Skin of body (tissue), 2 donors: Measurements from ENCODE around the gene CD27. TPM values are rescaled to one million over a fixed set of nuclear protein-coding genes. Genes with fewer than 3 reads are reported as not detected.
A peak's percentile ranks its signal among the peaks of the same experiment; 100 is the strongest.
"Not testable (repeated sequence)": the region's sequence is repeated elsewhere in the genome, so short reads cannot be mapped to it uniquely, and the experiment has no call there.

Source experiments
- DNase-seq: peaks from one replicate; lab custom pipeline; 2025; lab: John Stamatoyannopoulos, UW
- total RNA-seq: library from RNA; depleted of rRNA; stranded (reverse); fragments of >200 nt; gene quantifications from one replicate; pipeline ENCODE4 v1.2.3, GENCODE V29; 2014

CD27 gene
- total RNA-seq, result 0.20 TPM

DNA sequence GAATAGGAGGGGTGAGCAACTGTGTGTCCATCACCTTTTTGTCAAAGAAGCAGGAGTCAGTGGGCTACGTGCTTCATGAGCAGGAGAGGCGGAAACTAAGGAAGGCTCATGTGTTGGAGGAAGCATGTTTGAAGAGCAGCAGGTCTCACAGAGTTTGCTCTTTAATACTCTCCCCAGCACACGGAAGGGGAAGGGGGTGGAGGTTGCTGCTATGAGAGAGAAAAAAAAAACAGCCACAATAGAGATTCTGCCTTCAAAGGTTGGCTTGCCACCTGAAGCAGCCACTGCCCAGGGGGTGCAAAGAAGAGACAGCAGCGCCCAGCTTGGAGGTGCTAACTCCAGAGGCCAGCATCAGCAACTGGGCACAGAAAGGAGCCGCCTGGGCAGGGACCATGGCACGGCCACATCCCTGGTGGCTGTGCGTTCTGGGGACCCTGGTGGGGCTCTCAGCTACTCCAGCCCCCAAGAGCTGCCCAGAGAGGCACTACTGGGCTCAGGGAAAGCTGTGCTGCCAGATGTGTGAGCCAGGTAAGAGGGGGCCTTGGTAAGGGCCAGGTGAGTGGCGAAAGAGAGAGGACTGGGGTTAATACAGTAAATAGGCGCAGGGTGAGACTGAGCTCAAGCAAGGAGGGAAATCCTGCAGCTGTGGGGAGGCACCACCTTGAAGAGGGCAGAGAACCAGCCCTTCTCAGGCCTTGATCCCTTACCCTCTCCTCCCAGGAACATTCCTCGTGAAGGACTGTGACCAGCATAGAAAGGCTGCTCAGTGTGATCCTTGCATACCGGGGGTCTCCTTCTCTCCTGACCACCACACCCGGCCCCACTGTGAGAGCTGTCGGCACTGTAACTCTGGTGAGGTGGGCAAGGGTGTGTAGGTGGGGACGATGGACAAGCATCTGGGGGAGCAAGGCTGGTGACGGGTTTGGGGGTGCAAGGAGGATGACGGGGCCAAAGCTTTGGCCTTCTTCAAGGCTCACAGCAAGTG, at the start of gene CD27:
TSS of gene CD27 (plus strand) at position 252 of the 985 bp plus-strand sequence. CDS start at position 393, 141 bp downstream.
- no peak for DNase-seq

DNA sequence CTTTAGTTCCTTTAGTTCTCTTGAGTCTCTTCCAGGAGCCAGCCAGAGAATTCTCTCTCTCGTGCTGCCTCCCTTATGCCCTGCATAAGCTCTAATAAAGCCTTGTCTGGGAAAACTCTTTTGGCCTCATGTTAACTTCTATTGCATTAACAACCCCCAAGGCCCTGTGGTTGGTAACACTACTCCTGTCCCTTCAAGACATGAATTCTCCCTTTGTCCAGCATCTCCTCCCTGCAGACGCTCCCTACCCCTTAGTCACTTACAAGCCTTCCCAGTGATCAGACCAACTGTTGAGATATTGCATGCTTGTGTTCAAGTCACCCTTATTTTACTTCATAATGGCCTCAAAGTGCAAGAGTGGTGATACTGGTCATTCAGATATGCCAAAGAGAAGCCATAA, 48.7 kb upstream of the CD27 start:
- DNase-seq, result no peak

DNA sequence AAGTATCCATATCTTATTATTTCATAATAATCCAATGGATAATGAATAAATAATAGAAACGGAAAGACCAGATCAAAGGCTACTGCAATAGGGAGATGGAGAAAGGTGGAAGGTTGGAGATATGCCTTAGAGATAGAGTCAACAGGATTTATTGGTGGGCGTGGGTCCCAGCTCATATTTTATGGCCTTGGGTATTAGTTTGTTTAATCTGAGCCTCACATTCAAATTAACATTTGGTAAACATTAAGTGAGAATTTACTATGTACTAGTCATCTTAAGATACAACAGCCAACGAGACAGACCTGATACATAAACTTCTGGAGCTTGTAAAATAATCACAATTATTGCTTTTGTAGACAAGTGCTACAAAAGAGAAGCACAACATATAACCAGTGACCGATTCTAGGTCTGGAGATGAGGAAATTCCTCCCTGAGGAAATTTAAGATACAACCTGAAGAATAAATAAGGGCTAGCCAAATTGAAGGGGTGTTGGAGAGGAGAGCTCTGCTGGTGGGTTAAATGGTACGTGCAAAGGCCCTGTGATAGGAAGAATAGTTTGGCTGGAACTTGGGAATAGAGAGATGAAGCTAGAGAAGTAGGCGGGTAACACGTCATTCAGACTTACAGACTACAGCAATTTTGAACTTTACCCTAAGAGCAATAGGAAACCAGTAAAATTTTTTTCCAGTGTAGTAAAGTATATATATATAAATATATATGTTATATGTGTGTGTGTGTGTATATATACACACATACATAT, 44.7 kb upstream of the CD27 start:
- no peak for DNase-seq

DNA sequence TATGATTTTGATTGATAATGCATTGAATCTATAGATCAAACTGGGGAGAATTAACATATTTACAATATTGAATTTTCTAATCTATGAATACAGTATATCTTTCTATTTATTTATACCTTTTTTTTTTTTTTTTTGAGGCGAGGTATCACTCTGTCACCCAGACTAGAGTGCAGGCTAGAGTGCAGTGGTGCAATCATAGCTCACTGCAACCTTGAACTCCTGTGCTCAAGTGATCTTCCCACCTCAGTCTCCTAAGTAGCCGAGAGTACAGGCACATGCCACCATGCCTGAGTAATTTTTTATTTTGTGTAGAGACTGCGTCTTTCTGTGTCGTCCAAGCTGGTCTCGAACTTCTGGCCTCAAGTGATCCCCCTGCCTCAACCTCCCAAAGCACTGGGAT, 40.4 kb upstream of the CD27 start:
- no peak for DNase-seq

DNA sequence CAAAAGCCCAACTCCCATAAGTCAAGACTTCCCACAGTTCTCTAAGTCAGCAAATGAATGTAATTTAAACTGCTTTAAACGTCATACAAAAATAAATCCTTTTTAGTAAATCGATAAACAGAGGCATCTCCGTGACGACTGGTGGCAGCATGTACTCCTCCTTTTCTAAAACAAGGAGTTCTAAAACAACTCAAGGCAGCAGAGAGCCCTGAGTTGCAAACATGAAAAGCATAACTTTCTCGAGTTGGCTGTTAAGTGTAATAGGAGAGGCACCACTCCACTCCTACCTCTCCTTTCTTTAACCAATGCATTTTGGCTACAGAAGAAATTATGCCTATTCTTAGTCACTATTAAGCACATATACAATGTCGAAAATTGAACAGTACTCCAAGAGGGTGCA, 38.8 kb upstream of the CD27 start:
- DNase-seq, result no peak

DNA sequence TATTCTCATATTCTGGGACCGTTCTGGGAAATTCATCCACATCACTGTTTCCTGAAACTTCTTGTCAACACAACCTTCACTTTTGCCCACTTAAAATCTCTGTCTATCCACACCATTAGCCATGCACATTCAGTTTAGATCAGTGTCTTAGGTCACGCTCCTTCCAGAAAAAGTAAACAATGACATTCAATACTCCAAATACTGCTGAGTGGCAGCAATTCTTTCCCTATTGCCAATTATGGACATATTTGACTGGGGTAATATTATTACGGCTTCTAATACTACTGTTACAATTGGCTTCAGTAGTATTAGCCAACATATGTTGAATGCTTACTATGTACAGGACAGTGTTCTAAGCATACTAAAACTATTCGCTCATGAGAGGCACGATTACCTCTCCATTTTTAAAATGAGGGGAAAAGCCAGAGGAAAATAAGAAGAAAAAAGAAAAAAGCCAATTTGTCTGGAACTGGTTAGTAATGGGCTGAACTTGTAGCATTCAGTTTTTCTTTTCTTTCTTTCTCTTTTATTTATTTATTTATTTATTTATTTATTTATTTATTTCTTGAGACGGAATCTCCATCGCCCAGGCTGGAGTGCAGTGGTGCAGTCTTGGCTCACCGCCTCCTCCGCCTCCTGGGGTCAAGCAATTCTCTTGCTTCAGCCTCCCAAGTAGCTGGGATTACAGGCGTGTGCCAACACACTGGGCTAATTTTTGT, 37.4 kb upstream of the CD27 start:
- DNase-seq, result no peak

DNA sequence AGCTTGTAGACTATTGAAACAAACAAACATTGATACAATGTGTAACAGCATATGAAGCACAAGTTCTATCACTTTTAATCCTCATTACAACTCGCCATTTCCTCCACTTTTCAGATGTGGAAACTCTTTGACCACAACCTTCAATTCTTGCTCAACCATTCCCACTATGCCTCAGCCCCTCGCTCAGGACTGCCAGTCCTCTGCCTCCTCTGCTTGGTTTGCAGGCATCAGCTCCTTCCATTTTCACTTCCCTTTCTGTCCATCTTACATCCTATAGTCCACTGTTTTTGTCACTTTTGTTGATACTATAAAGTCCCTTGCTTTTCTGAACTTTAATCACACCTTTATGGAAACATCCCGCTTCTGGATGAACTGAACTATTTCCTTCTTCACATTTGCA, 28.2 kb upstream of the CD27 start:
- no peak for DNase-seq

DNA sequence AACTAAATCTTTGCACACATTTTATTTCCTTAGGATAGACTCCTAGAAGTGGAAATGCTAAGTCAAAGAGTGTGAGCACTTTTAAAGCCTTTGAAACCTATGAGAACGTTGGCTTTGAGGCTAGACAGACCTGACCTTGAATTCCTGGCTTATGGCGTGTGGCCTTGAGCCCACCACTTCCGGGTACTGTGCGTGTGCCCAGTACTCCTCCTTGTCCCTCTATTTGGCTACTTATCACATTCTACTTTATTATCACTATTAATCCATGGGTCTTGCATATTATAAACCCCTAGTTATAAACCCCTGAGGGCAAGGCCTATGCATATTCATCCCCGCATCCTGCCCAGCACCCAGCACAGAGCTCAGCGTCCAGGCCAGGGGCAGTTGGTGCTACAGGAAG, 26.0 kb upstream of the CD27 start:
- no peak for DNase-seq

DNA sequence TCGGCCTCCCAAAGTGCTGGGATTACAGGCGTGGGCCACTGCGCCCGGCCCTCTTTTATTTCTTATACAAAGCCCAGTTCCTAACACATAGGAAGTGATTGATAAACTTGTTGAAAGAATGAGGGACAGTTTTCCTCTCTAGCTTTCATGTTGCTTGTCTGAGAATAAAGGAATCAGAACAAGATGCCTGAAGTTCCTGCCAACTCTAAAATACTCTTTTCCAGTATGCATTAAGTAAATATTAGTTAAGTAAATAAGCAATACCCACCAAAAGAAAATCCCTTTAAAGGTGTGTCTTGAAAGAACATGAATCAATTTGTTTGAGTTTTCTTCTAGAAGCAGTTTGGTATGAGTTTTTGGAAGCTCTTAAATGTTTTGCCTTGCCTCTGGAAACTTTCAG, 24.4 kb upstream of the CD27 start:
- DNase-seq, result no peak

DNA sequence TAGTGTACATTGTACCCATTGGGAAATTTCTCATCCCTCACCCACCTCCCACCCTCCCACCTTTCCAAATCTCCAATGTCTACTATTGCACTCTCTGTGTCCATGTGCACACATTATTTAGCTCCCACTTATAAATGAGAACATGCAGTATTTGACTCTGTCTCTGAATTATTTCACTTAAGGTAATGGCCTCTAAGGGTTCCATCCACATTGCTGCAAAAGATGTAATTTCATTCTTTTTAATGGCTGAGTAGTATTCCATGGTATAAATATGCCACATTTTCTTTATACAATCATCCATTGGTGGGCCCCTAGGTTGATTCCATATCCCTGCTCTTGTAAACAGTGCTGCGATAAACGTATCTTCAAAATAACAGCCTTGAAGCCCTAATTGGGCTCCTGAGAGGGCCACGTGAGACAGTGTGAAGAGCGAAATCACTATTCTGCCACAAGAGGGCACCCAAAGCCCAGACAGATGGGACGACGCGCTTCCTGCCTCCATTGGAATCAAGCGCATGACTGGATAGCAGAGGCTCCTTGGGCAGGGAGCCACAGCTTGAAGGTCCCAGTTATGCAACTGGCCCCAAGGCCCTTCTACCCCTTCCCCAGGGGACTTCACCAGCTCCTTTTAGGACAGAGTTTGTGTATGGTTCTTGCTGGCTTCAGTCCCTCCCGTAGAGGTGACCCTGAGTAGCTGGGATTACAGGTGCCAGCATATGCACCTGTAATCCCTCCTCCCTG, 21.3 kb upstream of the CD27 start:
- DNase-seq, result peak; percentile 88

DNA sequence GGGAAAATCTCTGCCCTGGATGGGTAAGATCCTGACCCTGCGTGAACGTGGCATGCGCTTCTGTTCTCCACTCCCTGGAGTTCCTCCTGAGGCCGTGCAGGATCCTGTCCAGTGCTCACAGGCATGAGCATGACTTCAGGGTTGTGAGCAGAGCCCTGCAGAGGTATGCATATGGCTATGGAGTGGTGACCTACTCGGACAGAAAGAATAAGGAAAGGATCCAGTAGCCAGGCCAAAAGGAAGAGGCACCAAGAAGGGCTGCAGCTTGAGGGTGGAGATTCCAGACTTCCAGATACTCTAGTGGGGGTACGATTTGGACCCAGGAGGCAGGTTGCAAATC, 20.8 kb upstream of the CD27 start:
- no peak for DNase-seq

DNA sequence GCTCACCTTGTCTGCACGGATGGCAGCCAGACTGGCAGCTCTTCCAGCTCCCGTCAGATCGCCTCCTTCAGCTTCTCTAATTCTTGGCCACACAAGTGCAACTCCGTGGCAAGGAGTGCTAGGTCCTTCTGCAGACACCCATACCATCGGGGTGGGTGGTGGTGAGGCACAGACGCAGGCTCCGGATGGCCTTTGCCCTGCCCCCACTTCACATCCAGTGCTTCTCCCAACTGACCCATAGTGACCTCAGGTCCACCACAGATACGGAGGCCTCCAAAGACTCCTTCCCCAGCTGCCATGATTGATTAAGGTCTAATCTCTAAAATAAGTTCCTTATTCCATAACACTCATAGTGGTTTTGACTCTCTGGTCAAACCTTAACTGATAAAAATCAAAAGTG, 19.9 kb upstream of the CD27 start:
- no peak for DNase-seq

DNA sequence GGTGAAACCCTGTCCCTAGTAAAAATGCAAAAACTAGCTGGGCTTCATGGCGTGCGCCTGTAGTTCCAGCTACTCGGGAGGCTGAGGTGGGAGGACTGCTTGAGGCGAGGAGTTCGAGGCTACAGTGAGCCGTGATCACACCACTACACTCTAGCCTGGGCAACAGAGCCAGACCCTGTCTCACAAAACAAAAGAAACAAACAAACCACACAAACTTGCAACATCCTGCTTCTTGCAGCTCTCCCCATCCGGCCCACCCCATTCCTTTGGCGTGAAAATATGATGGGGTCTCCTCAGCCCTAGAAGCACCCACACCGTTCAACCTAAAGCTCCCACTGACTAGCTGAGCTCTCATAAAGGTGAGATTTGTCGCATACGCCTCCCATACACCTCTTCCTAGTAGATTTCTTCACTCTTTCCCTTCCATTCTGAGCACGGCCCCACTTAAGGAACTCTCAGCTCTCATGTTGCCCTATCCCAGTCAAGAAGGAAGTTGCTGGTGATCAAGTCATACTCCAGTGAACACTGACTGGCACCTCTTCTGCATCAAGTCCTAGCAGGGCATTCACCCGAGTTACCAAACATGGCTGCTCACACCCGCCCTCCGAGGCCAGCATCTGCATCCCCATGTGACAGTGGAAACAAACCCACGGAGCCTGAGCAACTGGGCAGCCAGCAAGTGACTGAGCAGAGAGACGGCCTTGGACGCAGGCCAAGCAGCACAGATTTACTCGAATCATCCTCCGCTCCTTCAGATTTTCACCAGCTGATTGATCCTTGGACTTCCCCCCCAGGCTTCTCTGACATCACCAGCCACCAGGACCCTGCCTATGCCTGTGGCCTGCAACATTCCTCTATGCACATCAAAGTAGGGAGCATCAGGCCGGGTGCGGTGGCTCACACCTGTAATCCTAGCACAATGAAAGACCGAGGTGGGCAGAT, 18.9 kb upstream of the CD27 start:
- DNase-seq, result no peak

DNA sequence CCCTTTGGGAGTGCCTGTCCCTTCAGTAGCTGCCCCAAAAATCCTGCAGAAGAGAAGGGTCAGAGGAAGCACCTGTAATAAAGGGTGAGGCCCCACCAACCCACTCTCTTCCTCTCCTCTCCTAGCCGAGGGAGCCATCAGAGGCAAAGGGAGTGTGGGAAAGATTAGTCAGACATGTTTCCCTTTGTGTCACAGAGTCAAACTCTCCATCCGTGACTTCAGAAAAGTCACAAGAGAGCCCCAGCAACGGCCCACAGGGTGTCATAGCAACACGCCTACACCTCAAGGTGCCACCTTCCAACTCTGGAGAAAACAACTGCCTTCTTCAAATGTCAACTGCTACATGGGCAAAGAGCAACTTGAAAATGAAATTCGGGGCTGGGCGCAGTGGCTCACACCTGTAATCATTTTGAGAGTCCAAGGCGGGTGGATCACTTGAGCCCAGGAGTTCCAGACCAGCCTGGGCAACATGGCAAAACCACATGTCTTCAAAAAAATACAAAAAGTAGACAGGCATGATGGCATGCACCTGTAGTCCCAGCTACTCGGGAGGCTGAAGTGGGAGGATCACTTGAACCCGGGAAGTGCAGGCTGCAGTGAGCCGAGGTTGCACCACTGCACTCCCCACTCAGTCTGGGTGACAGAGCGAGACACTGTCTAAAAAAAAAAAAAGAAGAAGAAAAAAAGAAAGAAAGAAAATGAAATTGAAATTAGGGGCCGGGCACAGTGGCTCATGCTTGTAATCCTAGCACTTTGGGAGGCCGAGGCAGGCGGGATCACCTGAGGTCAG, 17.7 kb upstream of the CD27 start:
- DNase-seq, result no peak

DNA sequence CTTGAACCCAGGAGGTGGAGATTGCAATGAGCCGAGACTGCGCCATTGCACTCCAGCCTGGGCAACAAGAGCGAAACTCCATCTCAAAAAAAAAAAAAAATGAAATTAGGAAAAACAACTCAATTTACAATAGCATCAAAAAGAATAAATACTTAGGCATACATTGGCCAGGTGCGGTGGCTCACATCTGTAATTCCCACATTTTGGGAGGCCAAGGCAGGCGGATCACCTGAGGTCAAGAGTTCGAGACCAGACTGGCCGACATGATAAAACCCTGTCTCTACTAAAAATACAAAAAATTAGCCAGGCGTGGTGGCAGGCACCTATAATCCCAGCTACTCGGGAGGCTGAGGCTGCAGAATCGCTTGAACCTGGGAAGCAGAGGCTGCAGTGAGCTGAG, 17.0 kb upstream of the CD27 start:
- DNase-seq, result not testable (repeated sequence)

DNA sequence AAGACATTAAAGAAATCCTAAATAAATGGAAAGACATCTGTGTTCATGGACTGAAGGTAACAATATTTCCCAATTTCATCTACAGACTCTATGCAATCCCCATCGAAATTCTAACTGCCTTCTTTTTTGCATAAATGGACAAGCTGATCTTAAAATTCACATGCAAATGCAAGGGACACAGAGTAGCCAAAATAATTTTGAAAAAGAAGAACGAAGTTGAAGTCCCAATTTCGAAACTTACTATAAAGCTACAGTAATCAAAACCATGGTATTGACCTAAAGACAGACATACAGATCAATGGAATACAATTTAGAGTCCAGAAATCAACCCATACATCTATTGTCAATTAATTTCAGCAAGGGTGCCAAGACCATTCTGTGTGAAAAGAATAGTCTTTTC, 16.4 kb upstream of the CD27 start:
- no peak for DNase-seq

DNA sequence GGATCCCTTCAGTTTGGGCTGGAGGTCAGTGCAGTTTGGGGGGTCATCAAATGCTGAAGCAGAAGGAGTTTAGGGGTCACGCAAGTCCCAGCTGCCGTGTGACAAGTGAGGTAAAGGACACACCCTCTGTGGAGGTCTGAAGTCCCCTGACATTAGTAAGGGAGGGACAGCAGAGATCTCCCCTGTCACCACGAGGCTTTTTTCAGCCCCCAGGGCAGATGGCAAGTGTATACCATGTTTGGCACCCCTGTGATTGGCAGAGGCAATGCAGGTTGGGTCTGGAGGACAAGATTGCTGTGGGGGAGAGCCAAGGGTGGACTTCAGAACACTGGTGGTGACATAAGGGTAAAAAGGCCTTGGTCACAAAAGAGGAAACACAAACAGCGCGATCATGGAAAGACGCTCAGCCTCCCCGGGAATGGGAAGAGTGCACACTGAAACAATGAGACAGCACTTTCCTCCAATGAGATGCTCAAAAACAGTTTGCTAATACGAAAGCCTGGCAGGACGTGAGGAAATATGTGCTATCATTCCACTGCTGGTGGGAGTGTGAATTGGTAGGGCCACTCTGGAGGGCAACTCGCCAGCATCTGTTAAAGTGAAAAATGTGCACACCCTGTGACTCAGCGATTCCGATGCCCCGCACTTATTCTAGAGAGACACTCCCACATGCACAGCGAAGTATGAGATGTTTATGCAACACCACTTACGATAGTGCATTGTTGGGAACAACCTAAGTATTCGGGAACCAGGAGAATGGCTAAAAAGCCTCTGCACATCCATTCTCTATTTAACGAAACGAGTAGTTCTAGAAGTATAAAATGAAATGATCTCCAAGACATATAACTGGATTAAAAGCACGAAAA, 14.4 kb upstream of the CD27 start:
- peak; percentile 54 for DNase-seq

DNA sequence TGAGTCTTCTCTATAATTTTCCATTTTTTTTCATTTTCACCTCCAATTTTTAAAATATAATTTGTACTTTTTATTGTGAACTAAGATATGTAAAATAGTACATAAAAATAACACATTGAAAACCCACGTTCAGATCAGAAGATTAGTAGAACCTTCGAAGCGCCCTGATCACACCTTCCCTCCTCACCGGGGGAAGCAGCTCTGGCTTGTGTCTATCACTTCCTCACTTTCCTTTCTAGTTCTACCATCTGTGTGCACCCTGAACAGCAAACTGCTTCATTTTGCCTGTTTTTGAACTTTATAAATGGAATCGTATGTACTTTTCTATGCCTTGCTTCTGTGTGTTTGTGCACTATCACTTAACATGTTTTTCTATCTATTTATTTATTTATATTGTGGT, 11.8 kb upstream of the CD27 start:
- DNase-seq, result no peak
